Thyroid gland (tissue), 4 donors: ENCODE measurements around the gene IFNK.

Experiments
- CTCF ChIP-seq, 6 experiments: fragments of 200-600 bp in 3 of 6; fragments of 450-650 bp in 3 of 6; sonication (generic) in 3 of 6; IDR thresholded peaks; one replicate each; pipeline ENCODE4 v1.5.1; 2016 to 2019; ENCODE audit warnings: antibody characterized with exemption in 6 of 6, mild to moderate bottlenecking in 2 of 6, inconsistent platforms in 1 of 6, moderate library complexity in 1 of 6
- POLR2A ChIP-seq, 2 donors: fragments of 450-650 bp; IDR thresholded peaks; one replicate each; pipeline ENCODE4 v1.6.1; 2017; ENCODE audit warnings: antibody characterized with exemption in 2 of 2, mild to moderate bottlenecking in 2 of 2, moderate library complexity in 1 of 2

- no peak for TF ChIP-seq CTCF (IDR thresholded peaks at IDR 0.05)
- TF ChIP-seq POLR2A (IDR thresholded peaks at IDR 0.05) = no peak
Observed at GRCh38 chr9:27563738-27564430, 39.8 kb downstream of the IFNK start.
